LNCAP (cell line): ENCODE measurements around the gene ACTN3.

Experiments
- TF ChIP-seq, protein P1 (sequence below): fragments of 450-650 bp; IDR thresholded peaks from 2 replicates; pipeline ENCODE4 v1.5.1; 2017; ENCODE audit warnings: mild to moderate bottlenecking

ACTN3 gene

DNA sequence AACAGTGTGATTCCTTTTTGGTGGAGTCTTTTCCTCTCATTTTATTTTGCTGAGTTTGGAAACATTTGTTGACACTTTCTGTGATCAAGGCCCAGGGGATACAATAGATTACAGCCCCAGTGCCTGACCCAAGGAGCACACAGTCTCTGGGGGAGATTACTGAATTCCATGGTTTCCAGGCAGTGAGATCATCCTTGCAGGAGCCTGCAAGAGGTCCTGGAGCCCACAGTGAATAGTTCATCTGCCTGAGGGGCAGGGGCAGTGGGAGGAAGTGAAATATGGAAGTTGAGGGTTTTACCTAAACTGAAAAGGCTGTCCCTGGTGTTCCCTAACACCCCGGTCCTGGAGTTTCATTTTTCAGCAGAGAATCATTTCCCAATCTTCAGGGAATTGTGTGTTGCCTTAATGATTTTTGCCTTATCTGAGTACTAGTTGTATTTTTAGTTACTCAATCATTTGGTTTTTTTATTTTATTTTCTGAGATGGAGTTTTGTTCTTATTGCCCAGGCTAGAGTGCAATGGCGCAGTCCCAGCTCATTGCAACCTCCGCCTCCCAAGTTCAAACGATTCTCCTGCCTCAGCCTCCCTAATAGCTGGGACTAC lies 54.0 kb downstream of the ACTN3 start:
- TF ChIP-seq, protein P1, sequence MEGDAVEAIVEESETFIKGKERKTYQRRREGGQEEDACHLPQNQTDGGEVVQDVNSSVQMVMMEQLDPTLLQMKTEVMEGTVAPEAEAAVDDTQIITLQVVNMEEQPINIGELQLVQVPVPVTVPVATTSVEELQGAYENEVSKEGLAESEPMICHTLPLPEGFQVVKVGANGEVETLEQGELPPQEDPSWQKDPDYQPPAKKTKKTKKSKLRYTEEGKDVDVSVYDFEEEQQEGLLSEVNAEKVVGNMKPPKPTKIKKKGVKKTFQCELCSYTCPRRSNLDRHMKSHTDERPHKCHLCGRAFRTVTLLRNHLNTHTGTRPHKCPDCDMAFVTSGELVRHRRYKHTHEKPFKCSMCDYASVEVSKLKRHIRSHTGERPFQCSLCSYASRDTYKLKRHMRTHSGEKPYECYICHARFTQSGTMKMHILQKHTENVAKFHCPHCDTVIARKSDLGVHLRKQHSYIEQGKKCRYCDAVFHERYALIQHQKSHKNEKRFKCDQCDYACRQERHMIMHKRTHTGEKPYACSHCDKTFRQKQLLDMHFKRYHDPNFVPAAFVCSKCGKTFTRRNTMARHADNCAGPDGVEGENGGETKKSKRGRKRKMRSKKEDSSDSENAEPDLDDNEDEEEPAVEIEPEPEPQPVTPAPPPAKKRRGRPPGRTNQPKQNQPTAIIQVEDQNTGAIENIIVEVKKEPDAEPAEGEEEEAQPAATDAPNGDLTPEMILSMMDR: no peak

DNA sequence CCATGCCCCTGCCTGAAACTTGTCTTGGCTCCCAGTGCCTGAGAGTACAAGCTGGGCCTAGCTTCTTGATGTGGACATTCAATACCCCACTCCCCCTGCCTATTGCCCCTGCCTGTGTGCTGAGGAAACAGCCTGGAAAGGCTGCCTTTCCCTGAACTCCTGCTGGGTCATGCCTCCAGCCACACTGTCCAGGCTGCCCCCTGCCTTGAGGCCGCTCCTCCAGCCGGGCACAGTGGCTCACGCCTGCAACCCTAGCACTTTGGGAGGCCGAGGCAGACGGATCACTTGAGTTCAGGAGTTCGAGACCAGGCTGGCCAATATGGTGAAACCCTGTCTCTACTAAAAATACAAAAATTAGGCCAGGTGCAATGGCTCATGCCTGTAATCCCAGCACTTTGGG lies 56.4 kb downstream of the ACTN3 start:
- TF ChIP-seq, protein P1: no peak

DNA sequence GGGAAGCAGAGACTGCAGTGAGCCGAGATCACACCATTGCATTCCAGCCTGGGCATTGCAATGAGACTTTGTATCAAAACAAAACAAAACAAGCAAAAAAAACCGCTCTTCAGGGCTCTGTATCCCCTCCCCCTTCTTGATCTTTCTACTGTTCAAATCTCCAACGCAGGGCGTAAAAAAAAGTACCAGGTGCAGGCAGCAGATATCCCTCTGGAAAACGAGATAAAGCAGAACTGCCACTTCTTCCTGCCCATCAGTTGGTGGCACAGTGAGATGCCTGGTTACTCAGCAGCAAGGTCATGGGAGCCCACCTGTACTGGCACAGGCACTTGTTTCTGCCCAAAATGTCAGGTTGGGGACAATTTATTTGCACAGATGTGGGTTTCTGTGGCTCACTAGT lies 57.5 kb downstream of the ACTN3 start:
- TF ChIP-seq, protein P1: no peak

DNA sequence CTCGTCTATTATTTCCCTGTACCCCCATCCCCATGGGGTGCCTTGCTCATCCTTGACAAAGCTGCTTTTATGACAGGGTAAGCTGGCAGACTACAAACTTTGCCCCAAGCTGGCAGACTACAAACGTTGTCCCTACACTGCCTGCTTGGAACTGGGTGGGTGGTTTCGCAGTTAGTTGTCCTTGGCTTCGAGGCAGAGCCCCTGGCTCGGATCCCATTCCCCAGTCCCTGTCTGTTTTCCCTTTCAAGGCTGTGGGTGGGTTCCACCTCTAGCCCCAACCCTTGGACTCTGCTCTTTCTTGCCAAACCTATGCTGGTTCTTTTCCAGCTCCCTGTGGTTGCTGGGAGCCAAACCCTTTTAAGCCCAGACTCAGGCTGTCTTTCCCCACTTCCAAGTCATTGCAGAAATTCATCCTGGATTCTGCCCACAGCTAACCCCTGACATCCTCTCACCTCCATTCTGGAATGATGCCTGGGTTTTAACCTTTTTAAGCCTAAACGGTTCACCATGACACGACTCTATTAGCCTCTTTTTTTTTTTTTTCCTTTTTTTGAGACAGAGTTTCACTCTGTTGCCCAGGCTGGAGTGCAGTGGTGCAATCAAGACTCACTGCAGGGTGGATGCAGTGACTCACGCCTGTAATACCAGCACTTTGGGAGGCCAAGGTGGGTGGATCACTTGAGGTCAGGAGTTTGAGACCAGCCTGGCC lies 60.6 kb downstream of the ACTN3 start:
- TF ChIP-seq, protein P1: no peak

DNA sequence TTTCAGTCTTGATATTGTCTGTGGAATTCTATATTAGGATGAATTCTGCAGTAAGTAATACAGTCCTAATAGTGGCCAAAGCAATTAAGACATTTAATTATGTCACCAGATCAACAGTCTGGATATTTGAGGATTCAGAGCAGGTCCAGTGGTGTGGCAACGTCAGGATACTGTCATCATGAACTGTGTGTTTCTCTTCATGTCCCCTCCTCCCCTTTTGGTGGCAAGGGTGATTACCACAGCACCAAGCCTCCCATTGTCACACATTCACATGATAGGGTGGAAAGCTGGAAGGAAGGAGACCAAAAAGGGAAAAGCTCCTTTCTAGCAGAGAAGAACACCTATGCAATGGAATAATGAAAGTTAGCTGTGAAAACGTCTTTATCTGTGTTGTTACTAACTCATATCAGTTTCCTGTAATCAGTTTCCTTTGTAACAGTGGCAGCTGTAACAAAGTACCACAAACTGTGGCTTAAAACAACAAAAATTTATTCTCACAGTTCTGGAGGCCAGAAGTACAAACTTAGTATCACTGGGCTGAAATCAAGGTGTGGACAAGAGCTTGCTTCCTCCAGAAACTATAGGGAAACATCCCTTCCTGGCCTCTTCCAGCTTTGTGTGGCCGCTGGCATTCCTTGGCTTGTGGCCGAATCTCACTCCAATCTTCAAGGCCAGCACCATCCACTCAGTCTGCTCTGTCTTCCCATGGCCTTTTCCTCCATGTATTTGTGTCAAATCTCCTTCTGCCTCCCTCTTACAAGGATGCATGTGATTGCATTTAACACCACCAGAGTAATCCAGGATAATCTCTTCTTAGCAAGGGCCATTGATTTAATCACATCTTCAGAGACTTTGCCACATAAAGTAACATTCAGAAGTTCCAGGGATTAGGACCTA lies 63.3 kb downstream of the ACTN3 start:
- TF ChIP-seq, protein P1: no peak

DNA sequence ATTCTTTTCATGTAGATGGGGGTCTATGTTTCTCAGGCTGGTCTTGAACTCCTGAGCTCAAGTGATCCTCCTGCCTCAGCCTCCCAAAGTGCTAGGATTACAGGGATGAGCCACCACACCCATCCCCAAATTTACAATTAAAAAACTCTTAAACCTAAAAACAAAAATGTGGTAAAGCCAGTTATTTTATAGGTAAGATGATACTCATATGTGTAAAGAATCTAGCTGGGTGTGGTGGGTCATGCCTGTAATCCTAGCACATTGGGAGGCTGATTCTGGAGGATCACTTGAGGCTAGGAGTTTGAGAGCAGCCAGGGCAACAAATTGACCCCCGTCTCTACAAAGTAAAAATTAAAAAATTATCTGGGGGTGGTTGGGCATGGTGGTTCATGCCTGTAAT lies 65.8 kb downstream of the ACTN3 start:
- TF ChIP-seq, protein P1: no peak
